Heart left ventricle (tissue), 13 donors: ENCODE results near the gene GNAO1.

Experiments
- POLR2A ChIP-seq, 2 donors: fragments of 450-650 bp; IDR thresholded peaks; one replicate each; pipeline ENCODE4 v1.6.1; 2017; ENCODE audit warnings: antibody characterized with exemption in 2 of 2, mild to moderate bottlenecking in 2 of 2, moderate library complexity in 2 of 2
- TF ChIP-seq, protein P1 (sequence below), 12 donors: fragments of 200-600 bp; sonication (generic) in 4 of 12; IDR thresholded peaks; one replicate each; pipeline versions ENCODE4 v1.5.0 to v1.8.0; 2018 to 2022; ENCODE audit warnings: antibody characterized with exemption in 12 of 12, mild to moderate bottlenecking in 5 of 12
- donor health status: ischemic (EF 13 %, LVEDD 7.1; RV severe dilation, severe dysfunction).
- donor health status: DM: no; HTN: yes; CAD: no.
- donor health status: DM: no; HTN: no; CAD: no.
- donor health status: ischemic (EF 25% LVEDD 6.9; RV normal size, moderate dysfunction).
- donor health status: ischemic (EF 25% LVEDD 5.7; RV mildly dilated, moderate dysfunction).
- donor health status: ischemic (EF 35%, LVEDD 5.7; RV mildly dilated, moderate dysfunction).
- donor health status: nonischemic (EF 11% LVEDD 7.7; RV severe dilation, severe dysfunction).
- donor health status: DM: yes; HTN: yes; CAD: no.
- donor health status: PGD.
- donor health status: ischemic (EF 29% LVEDD 5.4; RV normal size, mild dysfunction).
- donor health status: nonischemic (EF 23%, LVEDD 6.1; RV moderate dilation, normal function).

- TF ChIP-seq, protein P1, sequence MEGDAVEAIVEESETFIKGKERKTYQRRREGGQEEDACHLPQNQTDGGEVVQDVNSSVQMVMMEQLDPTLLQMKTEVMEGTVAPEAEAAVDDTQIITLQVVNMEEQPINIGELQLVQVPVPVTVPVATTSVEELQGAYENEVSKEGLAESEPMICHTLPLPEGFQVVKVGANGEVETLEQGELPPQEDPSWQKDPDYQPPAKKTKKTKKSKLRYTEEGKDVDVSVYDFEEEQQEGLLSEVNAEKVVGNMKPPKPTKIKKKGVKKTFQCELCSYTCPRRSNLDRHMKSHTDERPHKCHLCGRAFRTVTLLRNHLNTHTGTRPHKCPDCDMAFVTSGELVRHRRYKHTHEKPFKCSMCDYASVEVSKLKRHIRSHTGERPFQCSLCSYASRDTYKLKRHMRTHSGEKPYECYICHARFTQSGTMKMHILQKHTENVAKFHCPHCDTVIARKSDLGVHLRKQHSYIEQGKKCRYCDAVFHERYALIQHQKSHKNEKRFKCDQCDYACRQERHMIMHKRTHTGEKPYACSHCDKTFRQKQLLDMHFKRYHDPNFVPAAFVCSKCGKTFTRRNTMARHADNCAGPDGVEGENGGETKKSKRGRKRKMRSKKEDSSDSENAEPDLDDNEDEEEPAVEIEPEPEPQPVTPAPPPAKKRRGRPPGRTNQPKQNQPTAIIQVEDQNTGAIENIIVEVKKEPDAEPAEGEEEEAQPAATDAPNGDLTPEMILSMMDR (IDR thresholded peaks at IDR 0.05): no peak
- no peak for TF ChIP-seq POLR2A (IDR thresholded peaks at IDR 0.05)
These were observed 128.1 kb downstream of the GNAO1 start for GRCh38 chr16:56319376-56319775.
